Hematopoietic multipotent progenitor cell treated with erythropoietin and hydrocortisone succinate and interleukin-3 and kit ligand, for 4 days (in vitro differentiated cells): ENCODE measurements around the gene BMPR1A.
A peak's percentile ranks its signal among the peaks of the same experiment; 100 is the strongest.
"Not testable (repeated sequence)": the region's sequence is repeated elsewhere in the genome, so short reads cannot be mapped to it uniquely, and the experiment has no call there.

ENCODE experiments used
- DNase-seq: peaks from one replicate; pipeline ENCODE4 v3.0.0-alpha.2; 2015

BMPR1A gene

DNA sequence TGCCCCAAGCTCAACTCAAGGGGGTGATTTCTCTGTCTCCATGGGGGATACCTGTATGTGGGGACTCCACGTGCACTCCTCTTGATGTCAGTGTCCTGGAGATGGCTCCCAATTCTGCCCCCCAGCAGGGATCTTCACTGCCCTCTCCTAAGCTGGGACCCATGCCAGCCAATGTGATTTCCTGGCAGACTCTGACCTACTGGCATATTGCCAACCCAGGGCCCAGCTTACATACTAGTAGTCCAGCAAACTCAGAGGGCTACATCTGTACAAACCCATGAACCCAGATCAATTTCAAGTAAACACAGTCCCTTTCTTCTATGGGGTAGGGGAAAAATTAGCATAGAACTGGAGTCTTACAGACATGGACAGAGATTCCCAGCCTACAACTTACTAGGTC lies 26.2 kb upstream of the BMPR1A start:
- no peak for DNase-seq

DNA sequence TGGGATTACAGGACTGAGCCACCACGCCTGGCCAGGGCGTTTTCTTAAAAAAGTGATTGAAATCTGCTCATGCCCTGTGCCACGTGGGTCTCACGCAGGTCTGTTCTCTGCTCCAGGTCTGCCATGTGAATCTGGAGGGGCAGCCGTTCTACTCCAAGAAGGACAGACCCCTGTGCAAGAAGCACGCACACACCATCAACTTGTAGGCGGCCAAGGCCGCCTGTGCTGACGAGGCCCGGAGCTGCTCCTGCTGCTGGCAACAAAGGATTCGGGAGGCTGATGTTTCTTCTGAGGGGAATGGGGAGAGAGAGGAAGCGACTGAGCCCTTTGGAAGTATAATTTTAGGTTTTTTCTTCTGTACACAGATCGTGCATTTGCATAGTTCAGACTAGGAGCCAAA lies 23.6 kb upstream of the BMPR1A start:
- DNase-seq: no peak

DNA sequence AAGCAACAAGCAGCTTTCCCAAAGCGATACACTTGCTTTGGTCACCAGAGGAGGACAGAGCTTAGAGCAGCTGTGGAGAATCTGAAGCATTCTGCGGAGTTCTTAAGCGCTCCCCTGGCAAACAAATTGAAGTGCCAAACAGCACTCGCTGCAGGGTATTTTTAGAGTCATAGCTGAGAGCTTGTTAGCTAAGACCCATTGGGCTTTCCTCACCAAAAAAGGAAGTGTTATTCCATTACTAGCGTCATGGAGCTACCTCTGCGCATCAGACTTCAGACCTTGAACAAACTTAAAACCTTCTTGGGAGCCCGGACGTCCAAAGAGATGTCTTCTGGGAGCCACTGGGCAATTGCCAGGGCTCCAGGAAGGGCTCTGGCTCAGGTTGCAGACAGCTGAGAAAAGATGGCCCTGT lies 23.2 kb upstream of the BMPR1A start:
- no peak for DNase-seq

DNA sequence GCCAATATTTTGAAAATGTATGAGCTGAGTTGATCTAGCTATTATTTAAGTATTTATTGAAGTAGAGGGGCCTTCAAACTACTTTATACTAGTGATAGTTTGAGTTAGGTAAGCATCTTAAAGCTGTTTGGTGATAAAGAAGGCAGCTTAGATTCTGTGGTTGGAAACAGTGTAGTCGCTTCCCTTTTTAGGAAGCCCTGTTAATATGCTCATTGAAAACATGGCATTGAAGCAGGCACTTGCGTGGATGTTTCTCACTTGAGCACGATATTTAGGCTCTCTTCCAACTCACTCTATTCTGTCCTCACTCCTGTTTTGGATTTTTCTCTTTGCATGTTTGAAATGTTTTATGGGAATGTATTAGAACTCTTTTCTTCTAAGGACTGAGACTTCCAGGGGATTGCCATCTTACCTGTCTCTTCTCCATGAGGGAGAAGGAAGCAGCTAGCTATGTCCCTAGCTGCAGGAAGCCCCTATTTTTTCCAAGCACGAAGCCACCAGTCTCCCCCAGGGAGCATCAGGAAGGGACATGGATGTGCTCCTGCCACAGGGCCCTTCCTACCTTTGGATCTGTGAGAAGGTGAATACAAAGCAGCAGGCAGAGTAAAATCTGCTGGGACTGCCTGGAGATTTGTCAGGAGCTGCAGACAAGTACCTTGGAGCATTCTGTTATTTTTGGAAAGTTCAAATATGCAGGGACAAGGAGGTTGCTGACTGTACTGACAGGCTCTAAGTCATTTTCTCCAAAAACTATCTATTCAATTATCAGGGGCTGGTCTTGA lies 22.0 kb upstream of the BMPR1A start:
- DNase-seq: peak; percentile 68

DNA sequence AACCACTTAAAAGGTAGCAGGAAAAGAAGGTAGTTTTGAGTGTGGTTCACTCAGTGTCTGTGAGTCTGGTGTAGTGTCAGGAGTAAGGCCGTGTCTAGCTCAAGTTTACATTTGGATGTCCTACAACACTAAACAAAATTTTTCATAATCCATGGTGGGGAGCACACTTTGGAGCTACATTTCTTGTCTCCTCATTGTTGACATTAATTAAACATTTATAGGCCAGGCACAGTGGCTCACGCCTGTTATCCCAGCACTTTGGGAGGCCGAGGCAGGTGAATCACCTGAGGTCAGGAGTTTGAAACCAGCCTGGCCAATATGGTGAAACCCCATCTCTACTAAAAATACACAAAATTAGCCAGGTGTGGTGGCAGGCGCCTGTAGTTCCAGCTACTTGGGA lies 21.1 kb upstream of the BMPR1A start:
- DNase-seq: not testable (repeated sequence)

DNA sequence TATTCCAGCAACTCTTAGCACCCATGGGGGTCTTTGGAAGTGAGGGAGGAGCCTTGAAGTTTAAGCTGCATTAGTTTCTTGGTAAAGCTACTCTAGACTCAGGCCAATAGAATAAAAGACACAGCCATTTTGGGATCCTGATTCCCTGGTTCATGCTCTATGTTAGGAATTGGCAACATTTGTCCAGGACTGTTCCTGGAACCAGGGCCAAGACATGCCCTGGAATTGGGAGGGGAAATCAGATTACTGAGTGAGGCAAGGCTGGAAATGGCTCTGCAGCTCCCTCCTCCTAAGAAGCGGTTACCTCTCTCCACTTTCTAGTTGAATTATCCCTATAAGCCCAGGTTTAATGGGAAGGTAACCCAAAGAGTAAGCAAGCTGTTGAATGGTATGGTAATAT lies 14.2 kb upstream of the BMPR1A start:
- DNase-seq: no peak

DNA sequence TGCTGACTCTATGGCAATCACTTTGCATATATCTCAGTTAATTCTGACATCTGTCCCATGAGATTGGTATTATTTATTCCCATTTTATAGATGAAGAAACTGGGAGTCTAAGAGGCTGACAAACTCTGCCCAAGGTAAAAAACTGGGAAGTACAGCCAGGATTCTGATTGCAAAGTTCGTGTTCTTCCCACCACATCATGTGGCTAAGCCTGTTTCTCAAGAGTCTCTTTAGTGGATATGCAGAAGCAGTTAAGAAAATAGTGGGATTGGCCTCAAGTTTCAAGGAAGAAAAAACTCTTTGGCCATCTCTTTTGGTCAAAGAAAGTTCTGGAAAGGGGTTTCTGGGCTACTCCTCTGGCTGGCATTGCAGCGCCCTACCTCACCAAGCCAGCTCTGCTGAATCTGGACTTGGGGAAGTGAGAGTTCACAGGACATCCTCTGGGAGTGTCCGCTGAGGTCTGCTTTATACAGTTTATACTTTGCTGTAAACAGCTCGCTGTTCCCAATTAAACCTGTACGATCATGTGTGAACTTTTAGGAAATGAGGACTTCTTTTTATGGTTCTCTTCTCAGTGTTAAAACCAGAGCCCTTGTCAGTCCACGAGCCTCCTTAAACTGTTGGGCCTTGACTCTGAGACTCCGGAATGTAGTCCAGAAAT lies 12.2 kb upstream of the BMPR1A start:
- no peak for DNase-seq

DNA sequence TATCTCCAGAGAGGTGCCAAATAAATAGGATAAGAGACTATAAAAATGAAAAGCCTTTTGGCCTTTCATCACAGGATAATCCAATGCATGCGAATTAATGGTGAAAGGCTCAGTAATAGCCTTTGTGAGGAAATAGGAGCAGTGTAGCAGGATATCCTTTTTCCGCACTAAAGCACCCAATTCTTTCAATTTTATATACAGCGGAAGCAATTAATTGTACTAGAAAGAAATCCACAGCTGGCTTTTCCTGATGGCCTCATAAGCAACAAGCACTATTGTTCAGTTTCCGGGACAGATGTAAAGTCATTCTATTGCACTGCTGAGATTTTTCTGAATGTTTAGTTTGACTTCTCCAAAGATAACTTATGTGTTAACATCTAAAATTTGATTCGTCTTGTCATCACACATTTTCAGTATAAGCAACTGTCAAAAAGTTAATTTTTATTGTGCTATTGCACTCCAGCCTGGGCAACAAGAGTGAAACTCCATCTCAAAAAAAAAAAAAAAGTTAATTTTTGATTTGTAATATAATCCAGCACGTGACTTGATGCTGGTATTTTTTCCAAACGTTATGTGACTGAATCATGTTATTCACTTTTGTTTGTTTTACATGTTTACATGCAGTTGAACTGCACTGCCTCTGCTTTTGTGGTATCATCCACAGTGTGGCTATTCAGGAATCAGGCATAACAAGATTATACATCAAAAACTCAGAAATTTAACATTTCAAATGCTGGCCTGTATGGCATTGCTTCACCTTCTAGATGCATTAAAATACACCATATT lies 8.4 kb upstream of the BMPR1A start:
- no peak for DNase-seq

DNA sequence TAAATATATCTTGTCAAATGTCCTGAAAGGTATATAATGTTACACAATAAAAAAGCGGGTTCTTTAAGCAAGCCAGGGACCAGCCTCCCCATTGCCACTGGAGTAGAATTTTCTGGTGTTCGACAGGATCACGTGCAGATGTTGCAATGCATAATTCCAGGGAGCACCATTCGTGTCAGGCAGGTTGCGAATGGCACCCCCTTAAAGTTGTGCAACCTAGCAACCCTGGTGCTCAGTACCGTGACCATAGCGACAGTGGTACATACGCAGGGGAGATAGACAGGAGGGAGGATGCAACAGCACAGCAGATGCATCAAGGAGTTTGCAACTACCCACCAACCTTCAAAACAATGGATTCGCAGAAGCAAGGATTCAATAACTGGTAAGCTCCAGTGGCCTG lies 6.6 kb upstream of the BMPR1A start:
- DNase-seq: no peak

DNA sequence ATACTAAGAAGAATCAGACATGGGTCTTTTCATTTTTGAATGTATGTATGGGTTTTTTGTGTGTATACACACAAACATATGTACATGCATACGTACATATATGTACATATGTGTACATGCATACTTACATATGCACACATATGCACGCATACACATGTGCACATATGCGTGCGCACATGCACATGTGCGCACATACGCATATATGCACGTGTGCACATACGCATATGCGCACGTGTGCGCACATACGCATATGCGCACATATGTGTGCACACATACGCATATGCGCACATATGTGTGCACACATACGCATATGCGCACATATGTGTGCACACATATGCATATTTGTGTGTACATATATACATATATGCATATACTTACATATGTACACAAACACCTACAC lies 4.9 kb upstream of the BMPR1A start:
- DNase-seq: no peak

DNA sequence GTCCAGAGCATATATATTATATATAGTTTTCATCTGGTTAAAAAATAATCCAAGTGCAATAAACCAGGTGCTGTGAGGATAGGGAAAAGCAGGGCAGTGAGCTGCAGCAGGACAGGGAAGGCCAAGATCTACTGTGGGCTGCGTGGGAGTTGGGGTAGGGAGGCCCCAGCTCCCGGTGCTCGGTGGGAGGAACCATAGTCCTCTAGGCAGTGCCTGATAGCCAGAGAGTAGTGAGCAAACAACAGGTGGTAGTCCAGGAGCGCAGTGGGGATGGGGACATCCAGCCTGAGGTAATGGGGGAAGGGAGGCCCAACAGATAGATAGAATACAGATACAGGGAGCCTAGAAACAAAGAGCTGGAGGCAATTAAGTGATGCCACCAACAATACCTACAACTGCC lies 4.1 kb upstream of the BMPR1A start:
- no peak for DNase-seq

DNA sequence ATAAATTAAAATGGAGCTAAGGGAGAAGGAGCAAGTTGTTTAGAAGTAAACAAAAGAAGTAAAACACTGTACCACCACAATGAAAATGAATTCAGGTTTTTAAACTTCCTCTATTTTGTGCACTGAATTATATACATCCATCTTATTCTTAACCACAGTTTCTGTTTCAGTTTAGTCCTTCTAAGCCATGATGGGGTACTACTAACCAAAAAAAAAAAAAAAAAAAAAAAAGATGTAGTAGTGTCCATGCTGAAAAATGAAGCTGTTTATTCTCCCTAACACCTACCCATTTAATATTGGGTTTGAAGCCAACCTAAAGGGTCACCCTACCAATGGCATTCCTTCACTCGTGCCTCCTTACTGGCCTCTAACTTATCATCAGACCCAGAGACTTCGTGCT lies 3.4 kb upstream of the BMPR1A start:
- no peak for DNase-seq

DNA sequence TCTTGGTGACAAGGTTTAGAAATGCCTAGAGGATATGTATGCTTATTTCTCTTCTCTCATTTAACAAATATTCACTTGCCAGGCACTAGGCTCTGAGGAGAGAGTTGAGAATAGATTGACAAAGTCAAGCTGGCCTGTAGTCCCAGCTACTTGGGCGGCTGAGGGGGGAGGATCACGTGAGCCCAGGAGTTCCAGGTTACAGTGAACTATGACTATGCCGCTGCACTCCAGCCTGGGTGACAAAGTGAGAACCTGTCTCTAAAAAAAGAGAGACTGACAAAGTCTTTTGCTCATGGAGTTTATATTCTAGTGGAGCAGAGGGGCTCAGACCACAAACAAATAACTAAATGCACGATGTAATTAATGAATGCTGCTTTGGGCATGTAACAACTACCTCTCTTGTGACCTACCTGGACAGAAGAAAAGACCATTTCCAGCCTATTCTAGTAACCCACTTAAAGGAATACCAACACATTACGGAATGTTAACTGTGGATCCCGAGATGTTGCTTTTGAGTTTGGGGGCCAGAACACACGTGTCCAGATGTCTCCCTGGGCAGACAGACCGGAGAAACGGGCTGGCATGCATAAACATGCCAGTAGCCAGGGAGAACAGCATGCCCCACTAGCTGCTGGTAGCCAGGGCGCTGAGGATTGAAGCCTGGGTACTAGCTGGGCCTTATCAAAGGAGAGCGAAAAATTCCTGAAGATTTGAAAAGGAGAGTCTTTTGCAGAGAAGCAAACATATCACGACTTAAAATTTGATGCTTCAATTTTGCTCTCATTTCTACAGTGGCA lies 2.6 kb upstream of the BMPR1A start:
- DNase-seq: no peak

DNA sequence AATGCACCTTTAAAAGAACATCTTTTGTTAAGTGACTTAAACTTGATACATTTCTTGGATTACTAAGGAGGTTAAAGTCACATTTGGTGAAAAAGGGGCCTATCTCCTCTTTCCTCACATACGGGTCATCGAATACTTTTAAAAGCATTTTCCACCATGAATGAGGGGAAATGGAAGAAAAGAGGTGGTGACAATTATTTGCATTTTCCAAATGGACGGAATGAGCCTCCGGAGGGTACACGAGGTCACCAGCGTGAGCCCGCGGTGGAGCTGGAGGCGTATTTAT lies 1.0 kb upstream of the BMPR1A start:
- DNase-seq: no peak

DNA sequence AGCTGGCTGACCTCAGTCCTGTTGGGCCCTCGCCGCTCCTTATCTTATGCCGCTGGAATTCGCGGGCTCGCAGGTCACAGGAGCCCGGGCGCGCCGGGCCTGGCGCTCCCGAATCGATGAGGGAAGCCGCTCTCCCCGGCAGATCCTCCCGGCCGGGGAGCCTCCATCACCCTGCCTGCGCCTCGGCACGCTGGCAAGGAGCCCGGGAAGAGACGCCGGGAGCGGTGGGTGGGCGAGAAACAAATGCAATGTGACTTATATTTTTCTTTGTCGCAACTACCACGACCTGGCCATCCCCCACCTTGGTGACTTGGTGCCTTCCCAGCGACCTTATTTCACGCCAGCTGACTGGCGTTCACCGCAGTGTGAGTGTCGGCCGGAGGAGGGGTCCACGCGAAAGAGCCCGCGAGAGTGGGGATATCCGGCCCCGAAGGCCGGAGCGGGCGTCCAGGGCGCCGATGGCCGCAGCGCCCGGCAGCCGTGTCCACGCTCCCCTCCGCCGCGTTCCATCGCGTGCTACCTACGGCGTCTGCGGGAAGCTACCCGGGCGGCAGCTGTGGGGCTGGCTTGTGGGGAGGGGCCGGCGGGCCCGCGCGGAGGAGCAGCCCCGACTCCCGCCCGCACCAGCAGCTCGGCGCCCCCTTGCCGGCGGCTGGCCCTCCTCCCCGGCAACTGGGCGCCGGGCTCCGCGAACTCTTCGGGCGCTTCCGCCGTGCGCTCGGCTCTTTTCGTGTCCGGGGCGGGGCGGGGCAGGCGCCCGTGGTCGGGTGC lies 494 bp upstream of the BMPR1A start:
- DNase-seq: peak; percentile 82

DNA sequence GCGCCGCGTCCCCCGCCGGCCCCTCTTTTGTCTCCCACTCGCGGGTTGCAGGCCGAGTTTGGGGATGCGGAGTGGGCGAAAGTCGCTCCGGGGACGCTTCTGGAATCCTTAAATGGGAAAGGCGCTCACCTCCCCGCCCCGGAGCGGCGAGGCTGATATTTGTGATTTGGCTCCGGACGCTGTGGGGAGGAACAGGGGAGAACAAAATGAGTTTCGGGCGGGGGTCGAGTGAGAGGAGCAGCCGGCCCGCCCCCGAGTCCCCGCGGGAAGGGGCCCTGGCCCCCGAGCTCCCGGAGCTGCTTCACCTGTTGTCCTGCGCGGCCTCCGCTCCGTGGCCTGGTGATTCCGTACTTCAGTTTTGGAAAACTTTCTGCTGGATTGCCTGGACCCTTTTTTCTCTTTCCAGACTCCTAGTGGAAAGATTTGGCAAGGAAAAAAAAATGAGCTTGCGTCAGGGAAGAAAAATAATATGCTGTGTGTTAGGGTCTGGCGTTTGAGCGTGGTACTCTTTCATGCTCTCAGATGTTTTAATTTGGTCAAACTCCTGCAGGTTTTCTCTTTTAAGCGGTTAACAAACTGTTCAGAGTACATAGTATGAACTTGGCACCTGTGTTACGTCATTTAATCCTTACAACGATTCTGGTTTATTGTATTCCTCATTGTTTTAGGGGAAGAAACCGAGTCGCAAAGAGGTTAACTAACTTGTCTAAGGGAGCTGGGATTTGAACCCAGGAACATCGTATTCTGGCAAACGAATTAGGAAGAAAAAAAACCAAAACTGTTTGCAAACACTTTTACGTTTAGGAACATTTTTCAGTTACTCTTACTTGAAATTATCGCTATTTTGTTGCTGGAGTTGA lies 924 bp downstream of the BMPR1A start:
- DNase-seq: no peak

DNA sequence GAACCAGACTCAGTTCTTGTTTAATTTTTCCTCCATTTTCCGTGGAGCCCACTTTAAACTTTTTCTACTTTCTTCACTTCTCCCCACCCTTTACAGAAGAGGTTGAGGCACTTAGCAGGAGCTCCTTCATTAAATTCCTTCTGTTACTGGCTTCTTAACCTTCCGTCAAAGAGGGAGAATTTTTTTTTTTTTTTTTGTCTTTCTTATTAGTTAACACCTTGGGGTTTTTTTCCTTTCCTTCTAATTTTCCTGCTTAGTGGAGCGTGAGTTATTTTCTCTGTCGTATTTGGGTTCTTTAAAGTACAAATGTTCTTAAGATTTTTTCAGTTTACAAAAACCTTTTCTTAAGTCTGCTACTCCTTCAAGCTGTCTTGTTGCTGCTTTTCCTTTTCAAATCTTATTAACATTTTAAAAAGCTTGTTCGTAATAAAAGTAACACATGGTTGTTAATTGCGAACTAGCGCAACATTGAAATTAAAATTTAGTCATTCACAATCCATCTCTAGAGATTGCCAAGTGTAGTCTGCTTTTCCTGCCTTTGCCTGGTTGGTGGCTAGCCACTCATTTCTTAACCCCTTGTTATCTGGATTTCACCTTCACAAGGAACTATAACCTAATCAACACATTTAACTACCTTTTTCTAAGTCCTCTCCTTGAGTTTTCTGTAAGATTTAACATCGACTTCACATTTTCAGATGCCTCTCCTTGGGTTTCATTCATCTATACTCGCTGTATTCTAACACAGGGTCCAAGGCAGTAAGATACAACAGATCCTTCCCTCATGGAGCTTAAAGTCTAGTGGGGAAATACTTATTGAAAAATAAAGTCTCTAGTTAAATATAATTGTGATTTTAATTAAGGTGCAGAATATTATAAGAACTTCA lies 2.0 kb downstream of the BMPR1A start:
- DNase-seq: no peak

DNA sequence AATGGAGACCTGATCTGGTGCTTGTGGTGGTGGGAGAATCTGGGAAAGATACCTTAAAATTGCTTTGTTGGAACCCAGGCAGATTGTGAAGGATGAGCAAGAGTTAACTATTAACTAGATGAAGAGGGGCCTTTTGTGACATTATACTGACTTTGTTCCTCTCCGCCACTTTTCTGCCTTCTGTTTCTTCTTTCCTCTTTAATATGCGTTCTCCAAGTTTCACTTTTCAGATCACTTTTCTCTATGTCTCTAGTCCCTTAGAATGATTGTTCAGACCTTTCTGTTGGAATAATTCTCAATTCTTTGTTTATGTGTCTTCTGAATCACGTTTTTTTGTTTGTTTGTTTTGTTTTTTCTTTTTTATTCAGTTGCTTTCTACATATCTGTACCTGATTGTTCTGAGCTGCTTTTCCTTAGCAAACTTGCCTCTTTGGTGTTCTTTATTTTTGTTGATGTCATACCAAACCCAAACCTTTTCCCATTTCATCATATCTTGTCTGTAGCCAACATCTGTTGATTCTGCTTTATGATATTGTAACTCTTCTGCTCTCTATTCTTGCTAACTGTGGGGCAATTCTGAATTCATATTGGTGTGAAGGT lies 2.8 kb downstream of the BMPR1A start:
- DNase-seq: no peak

DNA sequence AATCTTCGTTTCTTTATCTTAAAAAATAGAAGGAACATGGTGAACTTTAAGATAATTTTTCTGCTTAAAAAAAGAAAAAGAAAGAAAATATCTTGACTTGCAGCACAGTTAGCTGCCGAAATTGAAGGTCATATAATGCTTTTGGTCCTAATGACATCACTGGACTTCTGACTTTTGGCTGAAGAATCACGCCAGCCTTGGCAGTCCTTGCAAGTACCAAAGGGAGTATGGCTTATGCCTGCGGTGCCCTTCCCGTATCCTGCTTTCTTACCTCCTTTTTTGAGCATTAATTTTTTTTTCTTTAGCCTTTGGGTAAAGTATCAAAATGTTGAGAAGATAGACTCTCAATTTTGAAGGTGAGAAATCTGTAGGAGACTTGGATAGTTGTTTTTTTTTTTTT lies 7.0 kb downstream of the BMPR1A start:
- no peak for DNase-seq

DNA sequence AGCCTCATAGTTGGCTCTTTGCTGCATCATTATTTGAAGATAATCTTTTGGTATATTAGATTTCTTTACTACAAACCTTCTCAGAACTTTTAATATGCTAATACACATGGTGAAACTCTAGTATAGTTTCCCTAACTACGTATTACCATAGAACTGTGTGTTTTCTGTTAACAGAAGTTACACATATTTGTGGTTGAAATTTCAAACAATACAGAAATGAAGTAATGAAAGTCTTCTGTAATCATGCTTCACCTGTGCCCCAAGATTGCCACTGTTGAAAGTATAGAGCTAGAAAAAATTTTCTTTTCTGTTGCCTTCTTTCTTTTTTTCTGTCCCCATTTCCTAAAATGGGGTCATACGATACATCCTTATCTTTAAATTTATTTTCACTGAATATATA lies 9.1 kb downstream of the BMPR1A start:
- DNase-seq: no peak
